Esophagus mucosa (tissue), 1 donor: Measurements from ENCODE around the gene SRGAP2C. TPM values are rescaled to one million over a fixed set of nuclear protein-coding genes. Genes with fewer than 3 reads are reported as not detected.
"Not testable (repeated sequence)": the region's sequence is repeated elsewhere in the genome, so short reads cannot be mapped to it uniquely, and the experiment has no call there.

Experiments used
- ATAC-seq: fragments of 200-7000 bp; cut with Tn5 transposase; one replicate; pipeline ENCODE4 v1.9.1; 2020
- total RNA-seq: library from RNA; stranded (reverse); gene quantifications from one replicate; pipeline ENCODE4 v1.2.4, GENCODE V29; 2023
- donor health status: DM: yes; HTN: yes; CAD: no.

SRGAP2C gene
- total RNA-seq, 1 donor from 2014 or later: 15.9 TPM

DNA sequence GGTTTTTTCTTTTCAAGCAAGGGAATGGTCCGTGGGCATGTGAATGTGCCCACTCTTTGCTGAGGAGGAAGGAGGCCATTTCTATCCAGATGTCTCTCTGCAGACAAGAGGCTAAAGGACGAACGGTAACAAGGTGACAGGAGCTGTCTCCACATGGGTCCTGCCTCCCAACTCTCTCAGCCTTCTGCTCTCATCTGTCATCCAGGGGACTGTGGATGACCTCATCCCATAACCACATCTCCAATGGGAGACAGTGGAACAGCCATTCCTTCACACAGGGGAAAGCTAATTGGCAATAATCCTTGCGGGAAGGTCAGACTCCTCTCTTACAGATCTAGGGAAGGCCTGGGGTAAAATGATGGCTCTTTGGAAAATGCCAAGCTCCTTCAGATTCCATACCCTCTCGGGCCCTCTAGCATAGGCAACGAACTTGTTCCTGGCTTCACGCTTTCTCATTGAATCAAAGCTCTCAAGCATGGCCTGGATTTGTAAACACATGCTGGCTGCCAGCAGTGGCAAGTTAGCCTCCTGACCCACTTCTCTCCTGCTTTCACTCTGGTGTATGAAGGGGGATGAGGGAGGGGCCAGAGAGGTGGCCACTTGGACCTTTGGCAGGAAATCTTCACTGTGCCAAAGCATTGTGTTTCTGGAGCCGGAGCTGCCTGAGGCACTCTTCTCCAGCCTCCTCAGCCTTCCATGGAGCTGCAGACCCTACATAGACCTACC, 201.0 kb downstream of the SRGAP2C start:
- ATAC-seq: not testable (repeated sequence)

- ATAC-seq: not testable (repeated sequence)
Observed at GRCh38 chr1:121386319-121386948, 201.7 kb downstream of the SRGAP2C start.

GRCh38 chr1:121389895-121390560, 205.3 kb downstream of the SRGAP2C start:
- not testable (repeated sequence) for ATAC-seq

DNA sequence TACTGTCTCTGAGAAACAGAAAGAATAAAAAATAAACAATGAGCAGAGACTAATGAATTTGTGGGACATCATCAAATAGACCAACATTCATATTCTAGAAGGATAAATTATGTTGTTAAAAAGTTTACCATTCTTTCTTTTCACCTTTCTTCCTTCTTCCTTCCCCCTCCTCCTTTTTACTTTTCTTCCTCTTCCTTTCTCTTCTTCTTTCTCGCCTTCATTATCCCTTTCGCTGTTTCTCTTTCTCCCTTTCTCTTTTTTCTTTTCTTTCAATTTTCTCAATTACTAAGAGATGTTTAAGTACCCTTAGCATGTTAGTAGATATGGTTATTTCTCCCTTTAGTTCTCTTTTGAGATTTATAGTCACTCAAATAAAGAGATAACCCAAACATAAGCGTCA, 207.4 kb downstream of the SRGAP2C start:
- not testable (repeated sequence) for ATAC-seq

GRCh38 chr1:121395718-121396201, 211.0 kb downstream of the SRGAP2C start:
- not testable (repeated sequence) for ATAC-seq

DNA sequence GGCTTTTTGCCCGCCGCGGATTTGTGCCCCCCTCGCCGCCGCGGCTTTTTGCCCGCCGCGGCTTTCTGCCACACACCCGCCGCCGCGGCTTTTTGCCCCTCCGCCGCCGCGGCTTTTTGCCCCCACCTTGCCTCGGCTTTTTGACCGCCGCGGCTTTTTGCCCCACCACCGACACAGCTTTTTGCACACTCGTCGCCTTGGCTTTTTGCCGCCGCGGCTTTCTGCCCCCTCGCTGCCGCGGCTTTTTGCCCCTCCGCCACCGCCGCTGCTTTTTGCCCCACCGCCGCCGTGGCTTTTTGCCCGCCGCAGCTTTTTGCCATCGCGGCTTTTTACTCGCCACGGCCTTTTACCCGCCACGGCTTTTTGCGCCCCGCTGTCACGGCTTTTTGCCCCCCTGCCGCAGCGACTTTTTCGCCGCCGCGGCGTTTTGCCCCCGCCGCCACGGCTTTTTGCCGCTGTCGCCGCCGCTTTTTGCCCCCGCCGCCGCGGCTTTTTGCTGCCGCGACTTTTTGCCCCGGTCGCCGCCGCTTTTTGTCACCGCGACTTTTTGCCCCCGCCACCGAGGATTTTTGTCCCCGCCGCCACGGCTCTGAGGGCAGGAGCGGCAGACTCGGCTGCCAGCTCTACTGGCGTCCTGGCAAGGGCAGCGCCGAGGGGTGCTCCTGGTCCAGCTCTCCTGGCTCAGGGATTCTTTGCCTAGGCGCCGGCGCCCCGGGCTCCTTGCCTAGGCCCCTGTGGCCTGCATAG, 211.7 kb downstream of the SRGAP2C start:
- not testable (repeated sequence) for ATAC-seq

- not testable (repeated sequence) for ATAC-seq
Observed at GRCh38 chr1:121397101-121397500, 212.3 kb downstream of the SRGAP2C start.

GRCh38 chr1:121399193-121399592, 214.4 kb downstream of the SRGAP2C start:
- ATAC-seq: not testable (repeated sequence)

DNA sequence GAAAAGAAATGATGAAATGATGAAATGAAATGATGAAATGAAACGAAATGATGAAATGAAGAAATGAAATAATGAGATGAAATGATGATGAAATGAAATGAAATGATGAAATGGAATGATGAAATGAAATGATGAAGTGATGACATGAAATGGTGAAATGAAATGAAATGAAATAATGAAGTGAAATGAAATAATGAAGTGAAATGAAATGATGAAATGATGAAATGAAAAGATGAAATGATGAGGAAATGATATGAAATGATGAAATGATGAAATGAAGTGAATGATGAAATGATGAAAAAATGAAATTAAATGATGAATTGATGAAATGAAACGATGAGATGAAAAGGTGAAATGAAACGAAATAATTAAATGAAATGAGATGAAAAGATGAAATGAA, 215.3 kb downstream of the SRGAP2C start:
- ATAC-seq: not testable (repeated sequence)

DNA sequence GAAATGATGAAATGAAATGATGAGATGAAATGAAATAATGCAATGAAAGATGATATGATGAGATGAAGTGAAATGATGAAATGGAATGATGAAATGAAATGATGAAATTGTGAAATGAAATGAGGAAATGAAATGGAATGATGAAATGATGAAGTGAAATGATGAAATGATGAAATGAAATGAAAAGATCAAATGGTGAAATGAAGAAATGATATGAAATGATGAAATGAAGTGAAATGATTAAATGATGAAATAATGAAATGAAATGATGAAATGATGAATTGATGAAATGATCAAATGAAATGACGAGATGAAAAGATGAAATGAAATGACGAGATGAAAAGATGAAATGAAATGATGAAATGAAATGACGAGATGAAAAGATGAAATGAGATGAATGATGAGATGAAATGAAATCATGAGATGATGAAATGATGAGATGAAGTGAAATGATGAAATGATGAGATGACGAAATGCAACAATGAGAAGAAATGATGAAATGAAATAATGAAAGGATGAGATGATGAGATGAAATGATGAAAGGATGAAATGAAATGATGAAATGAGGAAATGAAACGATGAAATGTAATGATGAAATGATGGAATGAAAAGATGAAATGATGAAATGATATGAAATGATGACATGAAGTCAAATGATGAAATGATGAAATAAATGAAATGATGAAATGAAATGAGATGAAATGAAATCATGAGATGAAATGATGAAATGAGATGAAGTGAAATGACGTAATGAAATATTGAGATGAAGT, 216.0 kb downstream of the SRGAP2C start:
- ATAC-seq: not testable (repeated sequence)

DNA sequence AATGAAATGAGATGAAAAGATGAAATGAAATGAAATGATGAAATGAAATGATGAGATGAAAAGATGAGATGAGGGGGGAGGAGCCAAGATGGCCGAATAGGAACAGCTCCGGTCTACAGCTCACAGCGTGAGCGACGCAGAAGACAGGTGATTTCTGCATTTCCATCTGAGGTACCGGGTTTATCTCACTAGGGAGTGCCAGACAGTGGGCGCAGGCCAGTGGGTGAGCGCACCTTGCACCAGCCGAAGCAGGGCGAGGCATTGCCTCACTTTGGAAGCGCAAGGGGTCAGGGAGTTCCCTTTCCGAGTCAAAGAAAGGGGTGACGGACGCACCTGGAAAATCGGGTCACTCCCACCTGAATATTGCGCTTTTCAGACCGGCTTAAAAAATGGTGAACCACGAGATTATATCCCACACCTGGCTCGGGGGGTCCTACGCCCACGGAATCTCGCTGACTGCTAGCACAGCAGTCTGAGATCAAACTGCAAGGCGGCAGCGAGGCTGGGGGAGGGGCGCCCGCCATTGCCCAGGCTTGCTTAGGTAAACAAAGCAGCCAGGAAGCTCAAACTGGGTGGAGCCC, 216.7 kb downstream of the SRGAP2C start:
- ATAC-seq: not testable (repeated sequence)

DNA sequence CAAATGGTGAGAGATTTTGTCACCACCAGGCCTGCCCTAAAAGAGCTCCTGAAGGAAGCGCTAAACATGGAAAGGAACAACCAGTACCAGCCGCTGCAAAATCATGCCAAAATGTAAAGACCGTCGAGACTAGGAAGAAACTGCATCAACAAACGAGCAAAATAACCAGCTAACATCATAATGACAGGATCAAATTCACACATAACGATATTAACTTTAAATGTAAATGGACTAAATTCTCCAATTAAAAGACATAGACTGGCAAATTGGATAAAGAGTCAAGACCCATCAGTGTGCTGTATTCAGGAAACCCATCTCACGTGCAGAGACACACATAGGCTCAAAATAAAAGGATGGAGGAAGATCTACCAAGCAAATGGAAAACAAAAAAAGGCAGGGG, 218.5 kb downstream of the SRGAP2C start:
- ATAC-seq: not testable (repeated sequence)

GRCh38 chr1:121408354-121408753, 223.6 kb downstream of the SRGAP2C start:
- no peak for ATAC-seq

DNA sequence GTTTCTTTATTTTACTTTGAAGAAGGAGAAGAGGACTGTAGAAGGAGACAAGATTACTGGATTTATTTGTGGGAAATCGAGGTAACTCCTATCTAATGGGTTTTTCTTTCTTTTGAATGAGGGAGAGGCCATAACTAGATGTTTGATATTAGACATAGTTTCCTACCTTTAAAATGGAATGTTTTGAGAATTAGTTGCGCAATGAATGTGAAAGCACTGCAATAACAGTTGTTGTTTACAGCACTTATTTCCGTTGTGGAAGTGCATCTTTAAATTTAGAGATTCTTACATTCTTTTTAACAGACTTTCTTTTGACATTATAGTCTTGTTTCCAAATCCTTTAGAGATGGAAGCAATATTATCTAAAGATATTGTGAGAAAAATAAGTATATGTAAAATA, 229.0 kb downstream of the SRGAP2C start:
- ATAC-seq: no peak

- ATAC-seq: no peak
Observed at GRCh38 chr1:121414905-121415304, 230.1 kb downstream of the SRGAP2C start.

DNA sequence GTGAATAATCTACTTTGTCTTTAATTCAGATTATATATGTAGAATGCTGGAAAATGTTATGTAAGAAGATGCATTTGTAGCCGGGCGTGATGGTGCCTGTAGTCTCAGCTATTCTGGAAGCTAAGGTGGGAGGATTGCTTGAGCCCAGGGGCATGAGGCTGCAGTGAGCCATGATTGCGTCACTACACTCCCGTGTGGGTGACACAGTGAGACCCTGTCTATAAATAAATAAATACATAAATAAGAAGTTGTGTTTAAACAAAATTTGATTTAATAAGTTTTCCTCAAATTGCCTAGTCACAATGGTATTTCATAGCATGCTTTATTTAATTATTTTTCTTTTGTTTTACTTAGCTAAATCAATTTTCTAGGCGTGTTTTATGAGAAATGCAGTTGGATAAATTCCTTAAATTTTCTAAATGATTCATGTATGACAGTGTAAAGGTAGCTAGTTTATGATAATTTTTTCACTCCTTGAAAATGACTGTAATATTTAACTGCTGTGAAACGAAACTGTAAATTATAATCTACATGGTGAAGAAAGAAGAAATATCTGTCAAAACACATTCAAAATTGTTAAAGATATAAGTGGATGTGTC, 232.6 kb downstream of the SRGAP2C start:
- no peak for ATAC-seq

DNA sequence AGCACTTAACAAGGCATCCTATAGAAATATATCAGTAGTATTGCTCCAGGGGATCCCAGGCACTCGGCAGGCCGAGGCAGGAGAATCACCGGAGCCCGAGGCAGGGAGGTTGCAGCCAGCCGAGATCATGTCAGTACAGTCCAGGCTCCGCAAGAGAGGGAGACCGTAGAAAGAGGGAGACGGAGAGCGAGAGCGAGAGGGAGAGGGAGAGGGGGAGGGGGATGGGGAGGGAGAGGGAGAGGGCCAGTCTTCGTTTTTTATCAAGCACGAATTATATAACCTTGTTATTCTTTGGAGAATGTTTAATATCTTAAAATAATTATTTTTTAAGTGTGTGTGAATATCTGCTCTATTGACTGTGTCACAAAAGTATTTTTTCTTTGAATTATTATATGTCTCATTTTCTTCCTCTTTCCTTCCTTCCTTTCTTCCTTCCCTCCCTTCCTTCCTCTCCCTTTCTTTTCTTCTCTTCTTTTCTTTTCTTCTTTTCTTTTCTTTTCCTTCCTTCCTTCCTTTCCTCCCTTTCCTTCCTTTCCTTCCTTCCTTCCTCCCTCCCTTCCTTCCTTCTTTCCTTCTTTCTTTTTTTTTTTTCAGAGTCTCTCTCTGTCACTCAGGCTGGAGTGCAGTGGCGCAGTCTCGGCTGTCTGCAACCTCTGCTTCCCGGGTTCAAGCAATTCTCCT, 233.7 kb downstream of the SRGAP2C start:
- ATAC-seq: no peak

GRCh38 chr1:121419050-121419615, 234.4 kb downstream of the SRGAP2C start:
- ATAC-seq: not testable (repeated sequence)

- not testable (repeated sequence) for ATAC-seq
Observed at GRCh38 chr1:121421490-121421889, 236.7 kb downstream of the SRGAP2C start.

GRCh38 chr1:121423956-121424355, 239.2 kb downstream of the SRGAP2C start:
- ATAC-seq: not testable (repeated sequence)
